Psoas muscle (tissue), 8 donors: ENCODE results near the gene DISC1. TPM values are rescaled to one million over a fixed set of nuclear protein-coding genes. Genes with fewer than 3 reads are reported as not detected.

ENCODE experiments used
- ATAC-seq, 4 donors: fragments of 200-7000 bp; cut with Tn5 transposase; one replicate each; pipeline ENCODE4 v1.9.1; 2020; ENCODE audit warnings: moderate library complexity in 3 of 4, mild to moderate bottlenecking in 2 of 4
- DNase-seq, 2 donors: peaks; one replicate each; pipeline ENCODE4 v3.0.0-alpha.2; 2020
- H3K27ac ChIP-seq: fragments of 200-600 bp; one replicate; pipeline ENCODE4 v1.8.0; 2022
- H3K27me3 ChIP-seq, 3 donors: fragments of 200-600 bp in 1 of 3; one replicate each; pipeline versions ENCODE4 v1.6.1 to v1.8.0; 2013 to 2022; ENCODE audit warnings: low read length in 2 of 3, mild to moderate bottlenecking in 2 of 3, moderate library complexity in 1 of 3; ENCODE audit not compliant: insufficient read depth in 3 of 3
- H3K36me3 ChIP-seq, 2 donors: fragments of 200-600 bp in 1 of 2; one replicate each; pipeline versions ENCODE4 v1.6.1 to v1.8.0; 2013 to 2022; ENCODE audit warnings: low read depth in 1 of 2, mild to moderate bottlenecking in 1 of 2, moderate library complexity in 1 of 2; ENCODE audit not compliant: insufficient read depth in 1 of 2
- H3K4me1 ChIP-seq: fragments of 200-600 bp; one replicate; pipeline ENCODE4 v1.8.0; 2022
- H3K4me3 ChIP-seq: fragments of 200-600 bp; one replicate; pipeline ENCODE4 v1.8.0; 2022; ENCODE audit warnings: mild to moderate bottlenecking
- H3K9me3 ChIP-seq: fragments of 200-600 bp; one replicate; pipeline ENCODE4 v1.8.0; 2022
- CTCF ChIP-seq: fragments of 200-600 bp; IDR thresholded peaks from one replicate; pipeline ENCODE4 v1.8.0; 2022; ENCODE audit warnings: antibody characterized with exemption
- WGBS, 3 donors: extraction: QIAGEN DNeasy Blood & Tissue Kit; methylation state at CpG; one replicate each; pipeline versions ENCODE4 v1.1.6 to v1.1.7; 2013; 5-methylcytosine and 5-hydroxymethylcytosine counted together
- intact Hi-C, 2 donors: fragments of 100-400 bp; cut with DNase I; formaldehyde crosslinking; loops; one replicate each; pipeline versions ENCODE4 v1.11.0 to v1.14.2; 2022
- polyA plus RNA-seq, 3 donors: library from polyadenylated mRNA; stranded (reverse); fragments of 200-250 nt; gene quantifications; one replicate each; pipeline ENCODE4 v1.2.3, GENCODE V29; 2013
- total RNA-seq, 4 donors: library from RNA; stranded (reverse); fragmentation: NEBNext Ultra II Directional in 2 of 4; extraction: Animal tissue kit (Norgen Biotek cat#: 25700) in 2 of 4; gene quantifications; one replicate each; pipeline versions ENCODE4 v1.2.1 to v1.2.4, GENCODE V29; 2021 to 2023
- donor health status: healthy with polysubstance abuse.
- donor health status: DM: no; HTN: no; CAD: no; lungs with moderate emphysema.
- donor health status: Bipolar disorder and iron deficiency.
- donor health status: healthy.
- donor health status: DM: yes; HTN: yes; CAD: no.
- donor health status: DM: no; HTN: no; CAD: no.
- donor health status: DM: no; HTN: no; CAD: no.
- donor health status: DM: yes; HTN: yes; CAD: no.

Gene DISC1
- total and polyA plus RNA-seq, 7 donors: 0.35 to 2.8 (median 1.6) TPM

GRCh38 chr1:231674575-231674974 lies 48.0 kb downstream of the DISC1 start:
- H3K36me3 ChIP-seq: no peaks in the 10 kb centered on the region
- H3K4me3 ChIP-seq: no peak overlapping the region
- no peaks in the 10 kb centered on the region for H3K4me1 ChIP-seq
- DNase-seq (no peak), ATAC-seq (no peak)
- intact Hi-C loops: no loop called here
- TF ChIP-seq CTCF: no peak
- 95 to 97% (median 97%) methylated on average over 6 of the region's 6 CpGs for WGBS, 3 donors
- no peaks in the 10 kb centered on the region for H3K27me3 ChIP-seq
- no peak overlapping the region for H3K27ac ChIP-seq
- H3K9me3 ChIP-seq: peaks cover 13% of the 10 kb centered on the region

- Histone ChIP-seq H3K36me3 (no peaks in the 10 kb centered on the region), H3K4me3 (no peak overlapping the region), H3K27me3 (no peaks in the 10 kb centered on the region), H3K4me1 (no peaks in the 10 kb centered on the region), H3K9me3 (no peaks in the 10 kb centered on the region), H3K27ac (no peak overlapping the region)
- no peak for DNase-seq
- TF ChIP-seq CTCF: no peak
- intact Hi-C loops: no loop called here
- ATAC-seq: no peak
Measured at GRCh38 chr1:231676487-231676886, 49.9 kb downstream of the DISC1 start.

- Histone ChIP-seq H3K27me3 (no peaks in the 10 kb centered on the region), H3K27ac (no peak overlapping the region), H3K36me3 (no peaks in the 10 kb centered on the region), H3K4me1 (no peaks in the 10 kb centered on the region), H3K4me3 (no peak overlapping the region), H3K9me3 (no peaks in the 10 kb centered on the region)
- WGBS, 3 donors: 96% methylated on average over 10 of the region's 10 CpGs
- DNase-seq (no peak), ATAC-seq (no peak)
- TF ChIP-seq CTCF: no peak
- intact Hi-C loops: no loop called here
Measured at GRCh38 chr1:231677442-231677841, 50.9 kb downstream of the DISC1 start.

GRCh38 chr1:231678011-231678432 lies 51.4 kb downstream of the DISC1 start:
- no peak for DNase-seq
- H3K27ac ChIP-seq: no peak overlapping the region
- H3K4me3 ChIP-seq: no peak overlapping the region
- ATAC-seq: no peak
- H3K27me3 ChIP-seq: no peaks in the 10 kb centered on the region
- TF ChIP-seq CTCF: no peak
- no peaks in the 10 kb centered on the region for H3K4me1 ChIP-seq
- H3K36me3 ChIP-seq: no peaks in the 10 kb centered on the region
- intact Hi-C loops: no loop called here
- 94 to 97% (median 95%) methylated on average over 7 of the region's 7 CpGs for WGBS, 3 donors
- no peaks in the 10 kb centered on the region for H3K9me3 ChIP-seq

- Histone ChIP-seq H3K36me3 (no peaks in the 10 kb centered on the region), H3K4me3 (no peak overlapping the region), H3K4me1 (peaks cover 6% of the 10 kb centered on the region), H3K9me3 (no peaks in the 10 kb centered on the region), H3K27me3 (no peaks in the 10 kb centered on the region), H3K27ac (no peak overlapping the region)
- DNase-seq (no peak), ATAC-seq (no peak)
- no peak for TF ChIP-seq CTCF
- 34 to 52% (median 40%) methylated on average over 2 of the region's 2 CpGs for WGBS, 3 donors
- intact Hi-C loops: no loop called here
Measured at GRCh38 chr1:231679109-231679508, 52.5 kb downstream of the DISC1 start.
